ENCODE results near the gene DSCAML1.

DNA sequence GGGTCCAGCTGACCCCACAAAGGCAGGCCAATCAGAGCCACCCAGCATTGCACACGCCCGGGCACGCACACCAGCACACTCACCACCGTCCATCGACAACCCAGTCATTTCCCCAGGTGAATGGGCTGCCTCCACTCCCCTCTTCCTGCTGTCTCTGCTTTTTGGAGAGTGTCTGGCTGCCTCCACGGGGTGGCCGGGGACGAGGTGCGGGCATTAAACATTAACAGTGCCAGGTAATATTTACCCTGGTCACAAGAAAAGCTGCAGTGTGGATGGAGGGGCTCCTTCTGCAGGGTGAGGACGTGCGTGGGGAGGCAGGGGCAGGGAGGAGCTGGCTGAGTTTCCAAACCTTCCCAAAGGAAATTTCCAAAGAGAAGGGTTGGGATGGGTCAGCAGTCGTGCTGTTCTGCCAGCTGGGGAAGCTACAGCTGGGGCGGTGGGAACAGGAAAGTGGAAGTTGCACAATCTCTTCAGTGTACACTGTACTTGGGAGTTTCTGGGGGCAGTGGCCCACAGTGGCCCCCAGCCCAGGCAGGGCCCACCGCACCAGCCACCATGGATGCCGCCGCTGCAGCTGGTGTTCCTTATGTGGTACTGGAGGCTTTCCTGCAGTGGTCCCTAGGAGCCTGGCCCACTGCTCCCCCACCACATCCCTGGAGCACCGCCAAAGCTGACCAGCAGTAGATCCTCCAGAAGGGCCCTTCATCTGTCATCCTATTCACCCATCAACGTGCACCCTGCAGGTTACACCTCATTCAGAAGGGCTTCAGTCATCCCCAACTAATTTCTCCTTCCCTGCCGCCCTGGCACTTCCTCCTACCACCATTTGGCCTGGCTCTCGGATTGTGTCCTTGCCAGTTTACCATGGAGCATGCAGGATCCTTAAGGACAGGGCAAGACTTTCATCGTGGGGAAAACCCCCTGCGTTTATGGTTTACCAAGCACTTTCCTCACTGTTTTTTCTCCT is 27.8 kb upstream of the DSCAML1 start, which contains the start of gene FXYD2:
- TF ChIP-seq, protein P1, sequence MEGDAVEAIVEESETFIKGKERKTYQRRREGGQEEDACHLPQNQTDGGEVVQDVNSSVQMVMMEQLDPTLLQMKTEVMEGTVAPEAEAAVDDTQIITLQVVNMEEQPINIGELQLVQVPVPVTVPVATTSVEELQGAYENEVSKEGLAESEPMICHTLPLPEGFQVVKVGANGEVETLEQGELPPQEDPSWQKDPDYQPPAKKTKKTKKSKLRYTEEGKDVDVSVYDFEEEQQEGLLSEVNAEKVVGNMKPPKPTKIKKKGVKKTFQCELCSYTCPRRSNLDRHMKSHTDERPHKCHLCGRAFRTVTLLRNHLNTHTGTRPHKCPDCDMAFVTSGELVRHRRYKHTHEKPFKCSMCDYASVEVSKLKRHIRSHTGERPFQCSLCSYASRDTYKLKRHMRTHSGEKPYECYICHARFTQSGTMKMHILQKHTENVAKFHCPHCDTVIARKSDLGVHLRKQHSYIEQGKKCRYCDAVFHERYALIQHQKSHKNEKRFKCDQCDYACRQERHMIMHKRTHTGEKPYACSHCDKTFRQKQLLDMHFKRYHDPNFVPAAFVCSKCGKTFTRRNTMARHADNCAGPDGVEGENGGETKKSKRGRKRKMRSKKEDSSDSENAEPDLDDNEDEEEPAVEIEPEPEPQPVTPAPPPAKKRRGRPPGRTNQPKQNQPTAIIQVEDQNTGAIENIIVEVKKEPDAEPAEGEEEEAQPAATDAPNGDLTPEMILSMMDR (IDR thresholded peaks at IDR 0.05), result no peak
- TF ChIP-seq POLR2A (IDR thresholded peaks at IDR 0.05), result peak; percentile 6 to 80 (median 77)
